Endothelial cell (in vitro differentiated cells): ENCODE data around the gene BICDL2. TPM values are rescaled to one million over a fixed set of nuclear protein-coding genes. Genes with fewer than 3 reads are reported as not detected.
"Not testable (repeated sequence)": the region's sequence is repeated elsewhere in the genome, so short reads cannot be mapped to it uniquely, and the experiment has no call there.

Source experiments
- DNase-seq: peaks from one replicate; pipeline ENCODE4 v3.0.0; 2021; ENCODE audit warnings: low spot score
- H3K27ac Mint-ChIP-seq: one replicate; pipeline ENCODE4 v1.8.0; 2021; ENCODE audit warnings: mixed read lengths, inconsistent platforms; ENCODE audit not compliant: unreplicated experiment
- H3K27me3 Mint-ChIP-seq: one replicate; pipeline ENCODE4 v1.8.0; 2021; ENCODE audit warnings: mild to moderate bottlenecking, moderate library complexity, mixed read lengths, inconsistent platforms; ENCODE audit not compliant: unreplicated experiment
- H3K36me3 Mint-ChIP-seq: one replicate; pipeline ENCODE4 v1.8.0; 2021; ENCODE audit warnings: mild to moderate bottlenecking, low read depth, mixed read lengths, inconsistent platforms; ENCODE audit not compliant: unreplicated experiment
- H3K4me1 Mint-ChIP-seq: one replicate; pipeline ENCODE4 v1.8.0; 2021; ENCODE audit warnings: mild to moderate bottlenecking, mixed read lengths, inconsistent platforms; ENCODE audit not compliant: unreplicated experiment
- H3K4me3 Mint-ChIP-seq: one replicate; pipeline ENCODE4 v1.8.0; 2021; ENCODE audit warnings: mild to moderate bottlenecking, mixed read lengths, inconsistent platforms; ENCODE audit not compliant: unreplicated experiment
- H3K9me3 Mint-ChIP-seq: one replicate; pipeline ENCODE4 v1.8.0; 2021; ENCODE audit warnings: mixed read lengths, inconsistent platforms; ENCODE audit not compliant: unreplicated experiment
- long read RNA-seq: library from polyadenylated mRNA; unstranded; transcript quantifications from one replicate; pipeline ENCODE4 v2.0.0, GENCODE V29; 2020; ENCODE audit not compliant: unreplicated experiment
- total RNA-seq: library from RNA; stranded (reverse); fragmentation: NEBNext Ultra II Directional; extraction: Animal tissue kit (Norgen Biotek cat#: 25700); gene quantifications from one replicate; pipeline ENCODE4 v1.2.1, GENCODE V29; 2021; ENCODE audit not compliant: unreplicated experiment
- TF ChIP-seq, protein P1 (sequence below): fragments of 200-600 bp; sonication (generic); IDR thresholded peaks from one replicate; pipeline ENCODE4 v1.5.0; 2021; ENCODE audit warnings: antibody characterized with exemption; ENCODE audit not compliant: unreplicated experiment

Gene BICDL2, protein sequence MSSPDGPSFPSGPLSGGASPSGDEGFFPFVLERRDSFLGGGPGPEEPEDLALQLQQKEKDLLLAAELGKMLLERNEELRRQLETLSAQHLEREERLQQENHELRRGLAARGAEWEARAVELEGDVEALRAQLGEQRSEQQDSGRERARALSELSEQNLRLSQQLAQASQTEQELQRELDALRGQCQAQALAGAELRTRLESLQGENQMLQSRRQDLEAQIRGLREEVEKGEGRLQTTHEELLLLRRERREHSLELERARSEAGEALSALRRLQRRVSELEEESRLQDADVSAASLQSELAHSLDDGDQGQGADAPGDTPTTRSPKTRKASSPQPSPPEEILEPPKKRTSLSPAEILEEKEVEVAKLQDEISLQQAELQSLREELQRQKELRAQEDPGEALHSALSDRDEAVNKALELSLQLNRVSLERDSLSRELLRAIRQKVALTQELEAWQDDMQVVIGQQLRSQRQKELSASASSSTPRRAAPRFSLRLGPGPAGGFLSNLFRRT
- total RNA-seq = 0.13 TPM
- long read RNA-seq = 0 reads

DNA sequence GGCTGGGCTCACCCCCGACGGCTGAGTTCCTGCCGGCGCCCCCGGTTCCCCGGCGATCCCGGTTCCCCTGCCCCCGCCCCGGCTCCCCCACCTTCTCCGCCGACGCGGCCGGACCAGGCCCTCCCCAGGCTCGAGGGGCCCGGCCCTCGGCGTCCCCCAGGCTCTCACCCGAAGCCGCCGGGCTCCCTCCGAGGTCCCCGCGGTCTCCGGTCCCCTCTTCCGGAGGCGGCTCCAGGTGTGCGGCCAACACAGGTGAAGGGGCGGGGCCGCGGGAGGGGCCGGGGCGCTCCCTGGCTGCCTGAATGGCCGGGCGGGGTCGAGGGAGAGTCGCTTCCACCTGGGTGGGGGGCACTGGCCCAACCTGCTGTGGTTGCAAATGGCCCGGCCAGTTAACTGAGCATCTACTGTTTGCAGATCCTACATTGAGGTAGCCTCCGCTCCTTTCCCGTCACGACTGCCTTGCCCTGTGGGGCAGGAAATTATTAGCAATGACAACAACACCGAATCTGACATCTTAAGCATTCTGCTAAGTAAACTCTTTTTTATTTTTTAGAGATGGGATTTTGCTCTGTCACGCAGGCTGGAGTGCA is at the start of gene BICDL2:
Gene BICDL2, minus strand, starts transcription at position 219 of the 590 bp plus-strand sequence. CDS start 1,448 bp downstream, outside the sequence.
- Mint-ChIP-seq H3K27ac (no peak within 1 kb of the TSS), H3K36me3 (peaks cover 4% of the 10 kb centered on the region), H3K27me3 (peaks cover 20% of the 10 kb centered on the region), H3K9me3 (no peaks in the 10 kb centered on the region), H3K4me3 (peak within 1 kb of the TSS; percentile 83), H3K4me1 (peaks cover 6% of the 10 kb centered on the region)
- no peak for DNase-seq
- TF ChIP-seq, protein P1, sequence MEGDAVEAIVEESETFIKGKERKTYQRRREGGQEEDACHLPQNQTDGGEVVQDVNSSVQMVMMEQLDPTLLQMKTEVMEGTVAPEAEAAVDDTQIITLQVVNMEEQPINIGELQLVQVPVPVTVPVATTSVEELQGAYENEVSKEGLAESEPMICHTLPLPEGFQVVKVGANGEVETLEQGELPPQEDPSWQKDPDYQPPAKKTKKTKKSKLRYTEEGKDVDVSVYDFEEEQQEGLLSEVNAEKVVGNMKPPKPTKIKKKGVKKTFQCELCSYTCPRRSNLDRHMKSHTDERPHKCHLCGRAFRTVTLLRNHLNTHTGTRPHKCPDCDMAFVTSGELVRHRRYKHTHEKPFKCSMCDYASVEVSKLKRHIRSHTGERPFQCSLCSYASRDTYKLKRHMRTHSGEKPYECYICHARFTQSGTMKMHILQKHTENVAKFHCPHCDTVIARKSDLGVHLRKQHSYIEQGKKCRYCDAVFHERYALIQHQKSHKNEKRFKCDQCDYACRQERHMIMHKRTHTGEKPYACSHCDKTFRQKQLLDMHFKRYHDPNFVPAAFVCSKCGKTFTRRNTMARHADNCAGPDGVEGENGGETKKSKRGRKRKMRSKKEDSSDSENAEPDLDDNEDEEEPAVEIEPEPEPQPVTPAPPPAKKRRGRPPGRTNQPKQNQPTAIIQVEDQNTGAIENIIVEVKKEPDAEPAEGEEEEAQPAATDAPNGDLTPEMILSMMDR = no peak

GRCh38 chr16:3085868-3086595 is 49.3 kb upstream of the BICDL2 start:
- H3K4me1 Mint-ChIP-seq = peaks cover 43% of the 10 kb centered on the region
- peaks cover 5% of the 10 kb centered on the region for H3K36me3 Mint-ChIP-seq
- no peak overlapping the region for H3K4me3 Mint-ChIP-seq
- peaks cover 11% of the 10 kb centered on the region for H3K27me3 Mint-ChIP-seq
- no peaks in the 10 kb centered on the region for H3K9me3 Mint-ChIP-seq
- DNase-seq = no peak
- H3K27ac Mint-ChIP-seq = peak overlapping the region; percentile 86
- TF ChIP-seq, protein P1 = no peak

- DNase-seq = no peak
- TF ChIP-seq, protein P1 = no peak
- Mint-ChIP-seq H3K27ac (peak overlapping the region; percentile 19), H3K4me3 (peak overlapping the region; percentile 10), H3K9me3 (no peaks in the 10 kb centered on the region), H3K4me1 (peaks cover 43% of the 10 kb centered on the region), H3K27me3 (peaks cover 8% of the 10 kb centered on the region), H3K36me3 (no peaks in the 10 kb centered on the region)
Observed at GRCh38 chr16:3084969-3085670, 48.4 kb upstream of the BICDL2 start.

GRCh38 chr16:3084491-3084890 is 47.7 kb upstream of the BICDL2 start:
- Mint-ChIP-seq H3K4me3 (no peak overlapping the region), H3K36me3 (no peaks in the 10 kb centered on the region), H3K9me3 (no peaks in the 10 kb centered on the region), H3K4me1 (peaks cover 43% of the 10 kb centered on the region), H3K27ac (peak overlapping the region; percentile 19), H3K27me3 (peaks cover 8% of the 10 kb centered on the region)
- no peak for DNase-seq
- TF ChIP-seq, protein P1 = no peak

GRCh38 chr16:3083408-3083807 is 46.7 kb upstream of the BICDL2 start:
- not testable (repeated sequence) for H3K9me3 Mint-ChIP-seq, H3K27me3 Mint-ChIP-seq, H3K27ac Mint-ChIP-seq, H3K36me3 Mint-ChIP-seq, DNase-seq
- Mint-ChIP-seq H3K4me1 (peaks cover 39% of the 10 kb centered on the region), H3K4me3 (peak overlapping the region; percentile 42)

- H3K9me3 Mint-ChIP-seq, DNase-seq, H3K4me3 Mint-ChIP-seq, H3K27me3 Mint-ChIP-seq, H3K27ac Mint-ChIP-seq: not testable (repeated sequence)
- Mint-ChIP-seq H3K4me1 (peaks cover 26% of the 10 kb centered on the region), H3K36me3 (peaks cover 15% of the 10 kb centered on the region)
Observed at GRCh38 chr16:3081957-3082356, 45.2 kb upstream of the BICDL2 start.
